MM.1S (cell line): Measurements from ENCODE around the gene CCDC83.

Source experiments
- EZH2 ChIP-seq: fragments of 300-600 bp; sonication (generic); optimal IDR thresholded peaks from 2 replicates; pipeline ENCODE3; 2017; ENCODE audit warnings: low read depth, mild to moderate bottlenecking, antibody characterized with exemption, low read length, mixed read lengths
- EZH2phosphoT487 ChIP-seq: fragments of 300-600 bp; sonication (generic); IDR thresholded peaks from 2 replicates; pipeline ENCODE4 v1.6.1; 2018; ENCODE audit warnings: antibody characterized with exemption, low read length
- TF ChIP-seq, protein P1 (sequence below): fragments of 300-600 bp; sonication (generic); IDR thresholded peaks from 2 replicates; pipeline ENCODE4 v1.5.1; 2016; ENCODE audit warnings: antibody characterized with exemption, low read length, mixed read lengths

DNA sequence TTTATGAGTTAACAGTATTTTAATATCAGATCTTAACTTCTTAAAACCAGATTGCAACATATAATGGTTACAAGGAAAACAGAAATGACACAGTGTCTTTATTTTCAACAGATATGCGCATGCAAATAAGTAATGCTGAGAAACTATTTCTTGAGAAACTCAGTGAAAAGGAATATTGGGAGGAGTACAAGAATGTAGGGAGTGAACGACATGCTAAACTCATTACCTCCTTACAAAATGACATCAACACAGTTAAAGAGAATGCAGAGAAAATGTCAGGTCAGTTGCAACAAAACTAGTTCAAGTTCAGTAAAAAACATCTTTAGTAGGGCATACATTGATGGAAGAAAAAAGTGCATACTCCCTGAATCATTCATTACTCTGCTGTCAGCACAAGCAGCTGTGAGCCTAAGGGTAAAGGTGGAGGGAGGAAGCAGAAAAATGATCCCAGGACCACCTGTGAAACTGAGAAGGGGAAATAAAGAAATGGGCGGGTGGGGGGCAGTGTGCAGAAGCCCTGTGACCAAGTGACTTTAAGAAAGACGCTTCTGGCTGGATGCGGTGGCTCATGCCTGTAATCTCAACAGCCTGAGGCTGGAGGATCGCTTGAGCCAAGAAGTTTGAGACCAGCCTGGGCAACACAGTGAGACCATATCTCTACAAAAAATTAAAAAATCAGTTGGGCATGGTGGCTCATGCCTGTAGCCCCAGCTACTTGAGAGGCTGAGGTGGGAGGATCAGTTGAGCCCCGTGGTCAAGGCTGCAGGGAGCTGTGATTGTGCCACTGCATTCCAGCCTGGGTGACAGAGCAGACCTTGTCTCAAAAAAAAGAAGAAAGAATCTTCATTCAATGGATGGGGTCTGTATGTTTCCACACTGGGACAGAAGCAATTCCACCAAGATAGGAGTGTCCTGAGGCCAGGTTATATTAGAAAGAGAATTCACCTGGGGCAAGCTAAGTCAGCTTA is 31.2 kb downstream of the CCDC83 start:
- TF ChIP-seq EZH2 (no peak), EZH2phosphoT487 (no peak)
- TF ChIP-seq, protein P1, sequence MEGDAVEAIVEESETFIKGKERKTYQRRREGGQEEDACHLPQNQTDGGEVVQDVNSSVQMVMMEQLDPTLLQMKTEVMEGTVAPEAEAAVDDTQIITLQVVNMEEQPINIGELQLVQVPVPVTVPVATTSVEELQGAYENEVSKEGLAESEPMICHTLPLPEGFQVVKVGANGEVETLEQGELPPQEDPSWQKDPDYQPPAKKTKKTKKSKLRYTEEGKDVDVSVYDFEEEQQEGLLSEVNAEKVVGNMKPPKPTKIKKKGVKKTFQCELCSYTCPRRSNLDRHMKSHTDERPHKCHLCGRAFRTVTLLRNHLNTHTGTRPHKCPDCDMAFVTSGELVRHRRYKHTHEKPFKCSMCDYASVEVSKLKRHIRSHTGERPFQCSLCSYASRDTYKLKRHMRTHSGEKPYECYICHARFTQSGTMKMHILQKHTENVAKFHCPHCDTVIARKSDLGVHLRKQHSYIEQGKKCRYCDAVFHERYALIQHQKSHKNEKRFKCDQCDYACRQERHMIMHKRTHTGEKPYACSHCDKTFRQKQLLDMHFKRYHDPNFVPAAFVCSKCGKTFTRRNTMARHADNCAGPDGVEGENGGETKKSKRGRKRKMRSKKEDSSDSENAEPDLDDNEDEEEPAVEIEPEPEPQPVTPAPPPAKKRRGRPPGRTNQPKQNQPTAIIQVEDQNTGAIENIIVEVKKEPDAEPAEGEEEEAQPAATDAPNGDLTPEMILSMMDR, result no peak
